CD4-positive, CD25-positive, alpha-beta regulatory T cell (primary cell): ENCODE measurements around the gene AHCY. TPM values are rescaled to one million over a fixed set of nuclear protein-coding genes. Genes with fewer than 3 reads are reported as not detected.
"Not testable (repeated sequence)": the region's sequence is repeated elsewhere in the genome, so short reads cannot be mapped to it uniquely, and the experiment has no call there.

Experiments used
- ATAC-seq, 2 donors: fragments of 150-1000 bp; cut with Tn5 transposase; one replicate each; pipeline ENCODE4 v1.10.0; 2021; ENCODE audit warnings: low read depth in 2 of 2, moderate number of reproducible peaks in 2 of 2, moderate library complexity in 1 of 2
- DNase-seq, 3 donors: peaks; one replicate each; pipeline versions ENCODE4 v3.0.0 to v3.0.0-alpha.2; 2012 to 2022; ENCODE audit warnings: mixed read lengths in 1 of 3
- H3K27ac ChIP-seq: one replicate; pipeline ENCODE4 v1.7.0; 2013; ENCODE audit warnings: mild to moderate bottlenecking, low read length; ENCODE audit not compliant: insufficient read depth, poor library complexity, severe bottlenecking
- H3K27me3 ChIP-seq: one replicate; pipeline ENCODE4 v1.7.0; 2013; ENCODE audit warnings: low read length; ENCODE audit not compliant: control insufficient read depth, insufficient read depth
- H3K36me3 ChIP-seq: one replicate; pipeline ENCODE4 v1.7.0; 2013; ENCODE audit warnings: mild to moderate bottlenecking, low read length, moderate library complexity; ENCODE audit not compliant: control insufficient read depth, insufficient read depth
- H3K4me1 ChIP-seq: 2 replicates; pipeline ENCODE4 v1.7.0; 2013; ENCODE audit warnings: mild to moderate bottlenecking, low read length; ENCODE audit not compliant: insufficient read depth, control insufficient read depth, poor library complexity, severe bottlenecking
- H3K4me3 ChIP-seq: one replicate; pipeline ENCODE4 v1.7.0; 2013; ENCODE audit warnings: low read depth, mild to moderate bottlenecking, low read length, moderate library complexity
- H3K9me3 ChIP-seq, 2 experiments: 1 replicate in 1 of 2; 2 replicates in 1 of 2; pipeline ENCODE4 v1.7.0; 2013; ENCODE audit warnings: low read length in 2 of 2, mild to moderate bottlenecking in 1 of 2, moderate library complexity in 1 of 2; ENCODE audit not compliant: control insufficient read depth in 2 of 2
- H3K27ac Mint-ChIP-seq, 3 donors: one replicate each; pipeline ENCODE4 v1.8.0; 2020 to 2022; ENCODE audit warnings: mild to moderate bottlenecking in 3 of 3, mixed read lengths in 3 of 3, moderate library complexity in 2 of 3
- H3K27me3 Mint-ChIP-seq: one replicate; pipeline ENCODE4 v1.8.0; 2022; ENCODE audit warnings: mild to moderate bottlenecking, mixed read lengths
- H3K36me3 Mint-ChIP-seq: one replicate; pipeline ENCODE4 v1.8.0; 2020; ENCODE audit warnings: mixed read lengths
- H3K4me1 Mint-ChIP-seq, 4 donors: one replicate each; pipeline ENCODE4 v1.8.0; 2020 to 2022; ENCODE audit warnings: mixed read lengths in 4 of 4, mild to moderate bottlenecking in 1 of 4
- H3K4me3 Mint-ChIP-seq, 4 donors: one replicate each; pipeline ENCODE4 v1.8.0; 2020 to 2022; ENCODE audit warnings: mild to moderate bottlenecking in 4 of 4, mixed read lengths in 4 of 4, moderate library complexity in 3 of 4
- H3K9me3 Mint-ChIP-seq, 7 donors: one replicate each; pipeline ENCODE4 v1.8.0; 2020 to 2022; ENCODE audit warnings: mixed read lengths in 7 of 7, mild to moderate bottlenecking in 3 of 7, moderate library complexity in 2 of 7
- polyA plus RNA-seq, 4 donors: library from polyadenylated mRNA; unstranded; fragments of 300-500 nt; fragmentation: Illumina TruSeq; gene quantifications; one replicate each; pipeline ENCODE4 v1.2.3, GENCODE V29; 2021
- total RNA-seq: library from RNA; stranded (reverse); gene quantifications from one replicate; pipeline ENCODE4 v1.2.3, GENCODE V29; 2022

The AHCY gene
- total and polyA plus RNA-seq, 5 donors from 2014 or later: 15.4 to 30.4 (median 25.8) TPM

DNA sequence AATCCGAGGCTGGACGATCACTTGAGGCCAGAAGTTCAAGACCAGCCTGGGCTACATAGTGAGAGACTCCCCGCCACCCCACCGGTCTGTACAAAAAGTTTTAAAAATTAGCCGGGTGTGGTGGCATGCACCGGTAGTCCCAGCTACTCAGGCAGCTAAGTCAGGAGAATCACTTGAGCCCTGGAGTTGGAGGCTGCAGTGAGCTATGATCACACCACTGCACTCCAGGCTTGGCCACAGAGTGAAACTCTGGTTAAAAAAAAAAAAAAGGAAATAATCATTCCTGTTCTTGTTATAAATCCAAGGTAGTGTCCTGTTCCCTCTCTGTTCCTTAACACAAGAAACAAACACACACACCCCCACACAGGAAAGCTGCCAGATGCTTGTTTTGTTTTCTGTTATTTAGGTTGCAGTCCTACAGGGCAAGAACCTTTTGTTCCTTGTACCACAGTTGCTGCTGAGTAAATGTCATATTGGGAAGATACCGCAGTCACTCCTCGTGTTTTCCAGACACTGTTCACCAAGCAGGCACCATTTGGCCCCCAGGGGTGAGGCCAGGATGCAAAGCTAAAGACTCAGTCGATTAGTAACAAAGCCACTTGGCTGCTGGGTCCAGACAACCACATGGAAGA is 33.0 kb downstream of the AHCY start:
- Histone ChIP-seq H3K4me1 (peaks cover 9% of the 10 kb centered on the region), H3K27me3 (no peaks in the 10 kb centered on the region), H3K9me3 (no peaks in the 10 kb centered on the region), H3K36me3 (no peaks in the 10 kb centered on the region), H3K27ac (no peak overlapping the region), H3K4me3 (no peak overlapping the region)
- Mint-ChIP-seq H3K9me3 (no peaks in the 10 kb centered on the region), H3K4me3 (peak overlapping the region in 1 of 4 donors; percentile 31), H3K27me3 (peaks cover 4% of the 10 kb centered on the region), H3K36me3 (peaks cover 13% of the 10 kb centered on the region), H3K4me1 (peaks cover 0 to 8% (median 4%) of the 10 kb centered on the region in 4 donors), H3K27ac (no peak overlapping the region)
- no peak for ATAC-seq
- DNase-seq: no peak

DNA sequence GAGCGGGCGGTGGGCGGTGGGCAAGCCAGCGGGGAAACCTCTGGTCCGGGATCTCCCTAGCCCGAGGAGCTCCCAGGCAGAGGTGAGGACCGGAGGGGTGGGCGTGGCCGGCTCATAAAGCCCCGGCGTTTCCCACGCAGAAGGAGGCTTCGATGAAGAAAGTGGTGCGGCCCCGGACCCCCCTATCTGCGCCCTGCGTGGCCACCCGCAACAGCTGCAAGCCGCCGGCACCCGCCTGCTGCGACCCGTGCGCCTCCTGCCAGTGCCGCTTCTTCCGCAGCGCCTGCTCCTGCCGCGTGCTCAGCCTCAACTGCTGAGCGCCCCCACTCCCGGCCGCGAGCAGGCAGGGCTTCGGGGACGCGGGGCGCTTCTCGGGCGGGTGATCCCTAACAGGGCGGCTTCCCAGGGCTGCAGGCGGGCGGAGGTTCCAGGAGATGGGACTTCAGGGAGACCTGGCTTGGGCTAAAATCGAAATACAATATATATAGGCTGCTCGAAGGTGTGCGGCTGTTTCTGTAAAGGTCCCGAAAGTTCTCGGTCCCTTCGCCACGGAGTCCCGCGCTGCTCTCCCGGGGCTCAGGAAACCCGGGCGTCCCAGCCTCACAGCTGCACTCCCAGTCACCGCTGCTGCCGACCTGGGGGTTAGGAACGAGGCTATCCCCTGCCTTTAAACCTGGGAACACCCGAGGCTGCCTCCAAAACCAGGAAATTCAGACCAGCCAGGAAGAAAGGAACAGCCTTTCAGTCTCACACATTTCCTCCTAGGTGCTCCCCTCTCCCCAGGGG is 34.1 kb downstream of the AHCY start:
- Histone ChIP-seq H3K4me3 (no peak overlapping the region), H3K36me3 (no peaks in the 10 kb centered on the region), H3K27ac (no peak overlapping the region), H3K4me1 (peaks cover 9% of the 10 kb centered on the region), H3K27me3 (no peaks in the 10 kb centered on the region), H3K9me3 (no peaks in the 10 kb centered on the region)
- H3K4me3 Mint-ChIP-seq: peak overlapping the region in 3 of 4 donors; percentile 59 to 86 (median 62)
- H3K4me1 Mint-ChIP-seq: peaks cover 0 to 8% (median 4%) of the 10 kb centered on the region in 4 donors
- DNase-seq (peak in 2 of 3 donors; percentile 14 to 35), ATAC-seq (peak; percentile 56 to 66)
- peaks cover 9% of the 10 kb centered on the region for H3K36me3 Mint-ChIP-seq
- H3K27ac Mint-ChIP-seq: no peak overlapping the region
- peaks cover 4% of the 10 kb centered on the region for H3K27me3 Mint-ChIP-seq
- no peaks in the 10 kb centered on the region for H3K9me3 Mint-ChIP-seq

DNA sequence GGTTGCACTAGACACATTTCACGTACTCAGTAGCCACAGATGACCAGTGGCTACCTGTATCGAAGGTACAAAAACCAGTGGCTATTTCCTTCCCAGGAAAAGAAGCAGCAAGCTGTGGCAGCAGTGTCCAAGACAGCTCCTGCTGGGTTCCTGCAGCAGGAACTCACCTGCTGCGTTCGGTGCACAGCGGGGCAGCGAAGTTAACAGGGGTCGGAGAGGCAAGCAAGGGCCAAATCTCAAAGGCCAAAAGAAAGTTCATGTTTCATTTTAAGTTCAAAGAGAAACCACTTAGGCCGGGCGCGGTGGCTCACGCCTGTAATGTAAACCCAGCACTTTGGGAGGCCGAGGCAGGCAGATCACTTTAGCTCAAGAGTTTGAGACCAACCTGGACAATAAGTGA is 35.0 kb downstream of the AHCY start:
- peaks cover 4% of the 10 kb centered on the region for H3K36me3 Mint-ChIP-seq
- Histone ChIP-seq H3K36me3 (no peaks in the 10 kb centered on the region), H3K9me3 (no peaks in the 10 kb centered on the region), H3K4me3 (no peak overlapping the region), H3K4me1 (peaks cover 9% of the 10 kb centered on the region), H3K27me3 (no peaks in the 10 kb centered on the region), H3K27ac (no peak overlapping the region)
- H3K9me3 Mint-ChIP-seq: no peaks in the 10 kb centered on the region
- DNase-seq (no peak), ATAC-seq (no peak)
- H3K4me1 Mint-ChIP-seq: peaks cover 0 to 8% (median 4%) of the 10 kb centered on the region in 4 donors
- no peak overlapping the region for H3K27ac Mint-ChIP-seq
- no peak overlapping the region for H3K4me3 Mint-ChIP-seq
- H3K27me3 Mint-ChIP-seq: peaks cover 4% of the 10 kb centered on the region

DNA sequence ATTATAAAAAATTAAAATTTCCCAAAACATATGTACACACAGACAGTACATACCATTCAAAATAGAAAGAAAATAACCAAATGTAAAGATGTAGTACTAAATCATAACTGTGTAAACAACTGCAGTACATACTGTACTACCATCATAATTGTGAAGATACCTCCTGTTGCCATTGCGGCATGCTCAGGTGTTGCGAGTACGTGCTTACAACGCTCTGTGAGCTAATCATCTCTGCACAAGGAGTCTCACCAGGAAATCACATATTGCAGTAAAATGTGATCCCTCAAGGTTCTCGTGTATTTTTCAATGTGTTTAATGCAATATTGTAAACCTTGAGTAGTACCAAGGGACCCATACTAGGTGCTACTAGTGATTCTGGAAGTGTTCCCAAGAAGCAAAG is 39.0 kb downstream of the AHCY start:
- H3K4me3 Mint-ChIP-seq: no peak overlapping the region
- Histone ChIP-seq H3K4me1 (peaks cover 6% of the 10 kb centered on the region), H3K9me3 (no peaks in the 10 kb centered on the region), H3K27ac (no peak overlapping the region), H3K27me3 (no peaks in the 10 kb centered on the region), H3K4me3 (no peak overlapping the region), H3K36me3 (no peaks in the 10 kb centered on the region)
- peaks cover 4% of the 10 kb centered on the region for H3K27me3 Mint-ChIP-seq
- peaks cover 0 to 4% (median 2%) of the 10 kb centered on the region in 4 donors for H3K4me1 Mint-ChIP-seq
- peaks cover 0 to 1% (median 0%) of the 10 kb centered on the region in 7 donors for H3K9me3 Mint-ChIP-seq
- H3K36me3 Mint-ChIP-seq: peaks cover 3% of the 10 kb centered on the region
- H3K27ac Mint-ChIP-seq: no peak overlapping the region
- ATAC-seq: no peak
- DNase-seq: no peak

DNA sequence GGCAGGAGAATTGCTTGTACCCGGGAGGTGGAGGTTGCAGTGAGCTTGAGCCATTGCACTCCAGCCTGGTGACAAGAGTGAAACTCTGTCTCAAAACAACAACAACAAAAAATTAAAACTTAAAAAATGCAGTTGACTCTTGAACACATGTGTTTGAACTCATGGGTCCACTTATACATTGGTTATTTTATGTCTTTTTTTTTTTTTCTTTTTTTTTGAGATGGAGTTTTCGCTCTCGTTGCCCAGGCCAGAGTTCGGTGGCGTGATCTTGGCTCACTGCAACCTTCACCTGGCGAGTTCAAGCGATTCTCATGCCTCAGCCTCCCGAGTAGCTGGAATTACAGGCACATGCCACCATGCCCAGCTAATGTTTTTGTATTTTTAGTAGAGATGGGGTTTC is 39.7 kb downstream of the AHCY start:
- H3K27me3 Mint-ChIP-seq, H3K4me3 Mint-ChIP-seq, ATAC-seq: not testable (repeated sequence)

DNA sequence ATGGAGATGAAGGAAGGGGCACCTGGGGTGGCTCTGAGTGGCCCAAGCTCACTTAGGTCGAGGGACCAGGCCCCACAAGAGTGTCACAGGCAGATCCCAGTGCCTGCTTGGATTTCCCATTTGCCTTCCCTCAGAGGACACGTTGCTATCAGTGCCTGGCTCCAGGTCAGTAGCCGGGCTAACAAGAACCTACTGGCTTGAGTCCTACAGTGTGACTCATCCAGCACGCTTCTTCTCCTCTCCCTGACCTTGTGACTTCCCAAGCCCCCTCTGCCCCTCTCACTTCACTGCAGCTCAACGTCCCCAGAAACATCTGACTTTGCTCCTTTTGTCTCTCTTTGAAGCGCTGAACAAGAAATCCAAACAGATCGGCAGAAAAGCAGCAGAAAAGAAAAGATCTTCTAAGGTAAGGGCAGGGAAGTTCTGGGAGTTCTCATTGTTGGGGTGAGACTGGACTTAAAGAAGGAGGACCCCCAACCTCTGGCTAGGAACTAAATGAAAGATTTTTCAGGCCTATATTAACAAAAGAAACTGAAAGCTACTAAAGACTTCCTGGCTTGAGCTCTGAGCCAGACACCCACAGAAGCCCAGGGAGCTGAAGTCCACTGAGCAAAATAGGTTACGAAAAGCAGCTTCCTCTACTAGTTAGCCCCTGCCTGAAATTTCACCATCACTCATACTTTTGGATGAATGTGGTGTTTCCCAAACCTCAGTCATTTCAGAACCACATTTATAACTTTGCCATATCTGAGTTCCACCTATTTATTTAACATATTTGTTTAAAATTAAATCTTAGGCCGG is 40.5 kb downstream of the AHCY start:
- no peak overlapping the region for H3K27ac Mint-ChIP-seq
- no peaks in the 10 kb centered on the region for H3K27me3 ChIP-seq
- no peaks in the 10 kb centered on the region for H3K36me3 ChIP-seq
- peaks cover 0 to 1% (median 0%) of the 10 kb centered on the region in 7 donors for H3K9me3 Mint-ChIP-seq
- ATAC-seq (no peak), DNase-seq (peak in 1 of 3 donors; percentile 29)
- no peak overlapping the region for H3K27ac ChIP-seq
- H3K4me1 Mint-ChIP-seq: peaks cover 0 to 2% (median 0%) of the 10 kb centered on the region in 4 donors
- H3K36me3 Mint-ChIP-seq: peaks cover 3% of the 10 kb centered on the region
- no peak overlapping the region for H3K4me3 Mint-ChIP-seq
- peaks cover 4% of the 10 kb centered on the region for H3K27me3 Mint-ChIP-seq
- no peak overlapping the region for H3K4me3 ChIP-seq
- no peaks in the 10 kb centered on the region for H3K9me3 ChIP-seq
- H3K4me1 ChIP-seq: no peaks in the 10 kb centered on the region

More for the DNA sequence above, 39.7 kb downstream of the AHCY start:
- not testable (repeated sequence) for H3K9me3 Mint-ChIP-seq, H3K9me3 ChIP-seq, H3K36me3 ChIP-seq, H3K4me3 ChIP-seq, DNase-seq, H3K36me3 Mint-ChIP-seq, H3K4me1 ChIP-seq, H3K4me1 Mint-ChIP-seq, H3K27ac ChIP-seq, H3K27ac Mint-ChIP-seq, H3K27me3 ChIP-seq

DNA sequence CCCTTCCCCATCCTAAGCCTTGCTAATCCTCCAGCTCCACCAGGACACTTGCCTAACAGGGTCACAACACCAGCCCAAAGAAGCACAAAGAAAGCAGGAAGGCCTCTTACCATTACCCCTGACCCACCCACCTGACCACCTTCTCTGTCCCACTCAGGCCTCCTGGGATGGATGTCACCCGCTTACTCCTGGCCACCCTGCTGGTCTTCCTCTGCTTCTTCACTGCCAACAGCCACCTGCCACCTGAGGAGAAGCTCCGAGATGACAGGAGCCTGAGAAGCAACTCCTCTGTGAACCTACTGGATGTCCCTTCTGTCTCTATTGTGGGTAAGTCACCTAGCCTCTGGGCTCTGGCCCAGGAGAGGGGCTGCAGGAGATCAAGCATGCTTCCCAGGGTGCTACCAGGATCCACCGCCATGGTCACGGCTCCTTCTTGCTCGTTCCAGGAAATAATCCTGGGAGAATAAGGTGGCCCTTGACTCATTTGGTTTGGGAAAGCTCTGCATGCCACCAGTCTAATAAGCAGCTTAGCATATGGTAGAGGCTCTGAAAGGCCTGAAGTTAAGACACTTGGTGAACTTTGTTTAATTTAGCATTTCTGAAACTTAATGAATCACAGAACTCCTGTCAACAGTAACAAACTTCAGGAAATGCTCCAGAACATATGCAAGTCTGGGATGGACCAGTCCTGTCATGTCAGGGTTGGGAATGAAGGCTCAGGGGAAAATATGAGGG is 42.8 kb downstream of the AHCY start:
- H3K27me3 ChIP-seq: no peaks in the 10 kb centered on the region
- H3K27ac ChIP-seq: no peak overlapping the region
- no peak overlapping the region for H3K4me3 ChIP-seq
- Mint-ChIP-seq H3K9me3 (peaks cover 0 to 1% (median 0%) of the 10 kb centered on the region in 7 donors), H3K27me3 (no peaks in the 10 kb centered on the region), H3K27ac (no peak overlapping the region), H3K4me3 (no peak overlapping the region), H3K36me3 (no peaks in the 10 kb centered on the region), H3K4me1 (no peaks in the 10 kb centered on the region)
- H3K9me3 ChIP-seq: no peaks in the 10 kb centered on the region
- DNase-seq (no peak), ATAC-seq (no peak)
- H3K36me3 ChIP-seq: no peaks in the 10 kb centered on the region
- no peaks in the 10 kb centered on the region for H3K4me1 ChIP-seq
